GM12875 (cell line): ENCODE measurements around the gene ZNF525.
A peak's percentile ranks its signal among the peaks of the same experiment; 100 is the strongest.
"Not testable (repeated sequence)": the region's sequence is repeated elsewhere in the genome, so short reads cannot be mapped to it uniquely, and the experiment has no call there.

Experiments used
- H3K4me3 ChIP-seq: one replicate; pipeline ENCODE4 v1.5.1; 2011; ENCODE audit warnings: low read depth, low read length, control low read depth
- TF ChIP-seq, protein P1 (sequence below): IDR thresholded peaks from 2 replicates; pipeline ENCODE4 v1.5.1; 2011; ENCODE audit warnings: low read depth, mild to moderate bottlenecking, control low read depth, inconsistent platforms, low read length, moderate library complexity, borderline replicate concordance; ENCODE audit not compliant: insufficient read depth

The ZNF525 gene

DNA sequence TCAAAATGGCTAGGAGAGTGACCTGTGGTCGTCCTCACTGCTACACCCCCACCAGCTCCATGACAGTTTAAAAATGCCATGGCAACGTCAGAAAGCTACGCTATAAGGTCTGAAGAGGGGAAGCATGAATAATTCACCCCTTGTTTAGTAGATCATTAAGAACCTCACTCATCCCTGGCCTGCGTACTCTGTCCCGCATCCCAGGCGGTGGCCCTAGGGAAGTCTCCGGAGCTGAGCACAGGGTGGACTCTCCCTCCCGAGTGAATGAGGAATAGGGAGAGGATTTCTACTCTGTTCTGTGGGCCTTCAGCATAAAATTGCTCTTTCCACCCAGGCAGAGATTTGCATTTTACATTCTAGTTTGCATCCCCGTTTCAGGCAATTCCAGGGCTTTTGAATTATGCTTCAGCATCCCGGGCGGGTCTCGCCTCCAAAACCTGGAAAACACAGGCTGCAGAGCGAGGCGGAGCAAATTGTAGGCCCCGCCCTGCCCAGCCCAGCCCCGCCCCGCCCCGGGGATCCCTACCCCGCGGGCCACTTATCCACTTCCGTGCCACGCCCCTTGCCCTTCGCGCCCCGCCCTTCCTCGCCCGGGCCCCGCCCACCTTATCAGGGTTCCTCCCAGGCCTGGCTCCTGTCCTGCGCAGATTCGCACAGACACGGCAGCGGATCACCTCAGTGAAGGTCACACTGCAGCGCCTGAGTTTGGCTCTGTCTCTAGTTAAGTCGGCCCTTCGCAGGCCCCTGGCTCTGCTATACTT lies 7.5 kb upstream of the ZNF525 start:
- no peak overlapping the region for H3K4me3 ChIP-seq
- TF ChIP-seq, protein P1, sequence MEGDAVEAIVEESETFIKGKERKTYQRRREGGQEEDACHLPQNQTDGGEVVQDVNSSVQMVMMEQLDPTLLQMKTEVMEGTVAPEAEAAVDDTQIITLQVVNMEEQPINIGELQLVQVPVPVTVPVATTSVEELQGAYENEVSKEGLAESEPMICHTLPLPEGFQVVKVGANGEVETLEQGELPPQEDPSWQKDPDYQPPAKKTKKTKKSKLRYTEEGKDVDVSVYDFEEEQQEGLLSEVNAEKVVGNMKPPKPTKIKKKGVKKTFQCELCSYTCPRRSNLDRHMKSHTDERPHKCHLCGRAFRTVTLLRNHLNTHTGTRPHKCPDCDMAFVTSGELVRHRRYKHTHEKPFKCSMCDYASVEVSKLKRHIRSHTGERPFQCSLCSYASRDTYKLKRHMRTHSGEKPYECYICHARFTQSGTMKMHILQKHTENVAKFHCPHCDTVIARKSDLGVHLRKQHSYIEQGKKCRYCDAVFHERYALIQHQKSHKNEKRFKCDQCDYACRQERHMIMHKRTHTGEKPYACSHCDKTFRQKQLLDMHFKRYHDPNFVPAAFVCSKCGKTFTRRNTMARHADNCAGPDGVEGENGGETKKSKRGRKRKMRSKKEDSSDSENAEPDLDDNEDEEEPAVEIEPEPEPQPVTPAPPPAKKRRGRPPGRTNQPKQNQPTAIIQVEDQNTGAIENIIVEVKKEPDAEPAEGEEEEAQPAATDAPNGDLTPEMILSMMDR = no peak

DNA sequence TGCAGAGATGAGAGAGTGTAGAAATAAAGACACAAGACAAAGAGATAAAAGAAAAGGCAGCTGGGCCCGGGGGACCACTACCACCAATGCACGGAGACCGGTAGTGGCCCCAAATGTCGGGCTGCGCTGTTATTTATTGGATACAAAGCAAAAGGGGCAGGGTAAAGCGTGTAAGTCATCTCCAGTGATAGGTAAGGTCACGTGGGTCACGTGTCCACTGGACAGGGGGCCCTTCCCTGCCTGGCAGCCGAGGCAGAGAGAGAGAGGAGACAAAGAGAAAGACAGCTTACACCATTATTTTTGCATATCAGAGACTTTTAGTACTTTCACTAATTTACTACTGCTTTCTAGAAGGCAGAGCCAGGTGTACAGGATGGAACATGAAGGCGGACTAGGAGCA lies 5.4 kb upstream of the ZNF525 start:
- not testable (repeated sequence) for H3K4me3 ChIP-seq

DNA sequence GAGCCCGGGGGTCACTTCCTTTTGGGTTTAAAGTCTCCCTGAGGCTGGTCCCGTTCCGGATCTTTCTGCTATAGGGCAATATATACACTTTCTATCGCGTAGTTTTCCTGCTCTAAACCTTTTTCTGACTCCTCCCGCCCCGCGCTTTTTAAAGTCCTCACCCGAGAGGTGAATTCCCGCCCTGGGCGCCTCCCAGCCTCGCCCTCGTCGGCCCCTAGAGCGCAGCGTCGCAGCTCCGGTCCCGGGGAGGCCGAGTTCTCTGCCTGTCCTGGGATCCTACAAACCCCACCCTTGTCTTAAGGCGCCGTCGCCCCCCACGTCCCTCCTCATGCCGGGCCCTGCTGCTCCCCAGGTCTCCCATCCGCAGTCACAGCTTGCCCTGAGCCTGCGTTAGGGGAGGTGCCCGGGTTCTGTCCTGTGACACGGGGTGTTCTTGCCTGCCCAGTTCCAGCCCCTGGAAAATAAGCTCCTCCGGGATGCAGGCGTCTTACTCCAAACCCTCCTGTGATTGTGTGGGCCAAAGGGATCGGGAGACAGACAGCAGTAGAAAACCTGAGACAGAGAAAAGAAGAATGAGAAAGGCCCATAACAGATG lies 491 bp downstream of the ZNF525 start:
- H3K4me3 ChIP-seq = peak overlapping the region; percentile 74

DNA sequence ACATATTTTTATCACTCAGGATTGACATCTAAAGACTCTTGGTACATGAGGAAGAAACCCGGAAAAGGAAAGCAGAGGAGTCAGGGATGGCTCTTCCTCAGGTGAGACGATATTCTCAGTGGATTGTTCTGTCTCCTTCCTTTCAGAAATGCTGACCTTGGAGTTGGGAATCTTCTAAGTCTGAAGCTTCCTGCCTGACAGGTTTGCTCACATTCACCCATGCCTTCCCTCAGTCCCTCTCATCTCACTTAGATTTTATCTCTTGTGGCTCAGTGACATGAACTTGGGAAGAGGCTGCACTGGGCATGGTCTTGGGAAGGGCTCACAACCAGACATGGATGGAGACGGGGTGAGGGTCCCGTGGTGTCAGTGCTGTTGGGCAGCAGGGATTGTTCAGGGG lies 6.7 kb downstream of the ZNF525 start:
- H3K4me3 ChIP-seq = no peak overlapping the region
- TF ChIP-seq, protein P1 = no peak

More for the DNA sequence above, 491 bp downstream of the ZNF525 start:
- TF ChIP-seq, protein P1 = no peak

DNA sequence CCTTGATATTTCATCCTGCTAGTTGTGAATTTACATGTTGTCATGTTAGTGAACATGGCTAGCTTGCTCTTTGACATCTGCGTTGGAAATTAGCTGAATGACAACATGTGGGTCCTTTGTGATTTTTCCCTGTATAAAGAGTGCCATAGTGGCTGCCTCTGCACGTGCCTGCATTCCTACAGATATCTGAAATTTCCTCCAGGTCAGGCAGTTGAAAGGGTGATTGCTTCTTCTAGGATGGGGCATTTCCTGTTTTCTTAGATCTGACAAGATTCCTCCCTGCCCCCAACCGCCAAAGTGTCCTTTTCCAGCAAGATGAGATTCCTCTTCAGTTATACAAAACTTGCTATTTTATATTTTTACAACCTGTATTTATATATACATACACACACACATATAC lies 8.8 kb downstream of the ZNF525 start:
- no peak overlapping the region for H3K4me3 ChIP-seq
- TF ChIP-seq, protein P1 = no peak

DNA sequence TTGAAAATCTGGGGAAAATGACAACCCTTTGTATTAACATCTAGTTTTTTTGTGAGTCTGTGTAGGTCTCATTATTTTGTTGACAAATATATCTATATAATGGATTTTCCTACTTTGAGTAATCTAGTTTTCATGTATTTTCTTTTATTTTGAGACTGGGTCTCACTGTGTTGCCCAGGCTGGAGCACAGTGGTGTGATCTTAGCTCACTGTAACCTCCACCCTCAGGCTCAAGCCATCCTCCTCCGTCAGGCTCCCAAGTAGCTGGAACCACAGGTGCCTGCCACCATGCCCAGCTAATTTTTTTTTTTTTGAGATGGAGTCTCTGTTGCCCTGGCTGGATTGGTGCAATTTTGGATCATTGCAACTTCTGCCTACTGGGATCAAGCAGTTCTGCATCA lies 9.2 kb downstream of the ZNF525 start:
- no peak overlapping the region for H3K4me3 ChIP-seq
- TF ChIP-seq, protein P1 = no peak

DNA sequence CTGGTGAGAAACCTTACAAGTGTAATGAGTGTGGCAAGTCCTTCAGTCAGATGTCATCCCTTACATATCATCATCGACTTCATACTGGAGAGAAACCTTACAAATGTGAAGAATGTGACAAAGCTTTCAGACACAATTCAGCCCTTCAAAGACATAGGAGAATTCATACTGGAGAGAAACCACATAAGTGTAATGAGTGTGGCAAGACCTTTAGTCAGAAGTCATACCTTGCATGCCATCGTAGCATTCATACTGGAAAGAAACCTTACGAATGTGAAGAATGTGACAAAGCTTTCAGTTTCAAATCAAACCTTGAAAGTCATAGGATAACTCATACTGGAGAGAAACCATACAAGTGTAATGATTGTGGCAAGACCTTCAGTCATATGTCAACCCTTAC lies 15.9 kb downstream of the ZNF525 start:
- TF ChIP-seq, protein P1 = no peak

DNA sequence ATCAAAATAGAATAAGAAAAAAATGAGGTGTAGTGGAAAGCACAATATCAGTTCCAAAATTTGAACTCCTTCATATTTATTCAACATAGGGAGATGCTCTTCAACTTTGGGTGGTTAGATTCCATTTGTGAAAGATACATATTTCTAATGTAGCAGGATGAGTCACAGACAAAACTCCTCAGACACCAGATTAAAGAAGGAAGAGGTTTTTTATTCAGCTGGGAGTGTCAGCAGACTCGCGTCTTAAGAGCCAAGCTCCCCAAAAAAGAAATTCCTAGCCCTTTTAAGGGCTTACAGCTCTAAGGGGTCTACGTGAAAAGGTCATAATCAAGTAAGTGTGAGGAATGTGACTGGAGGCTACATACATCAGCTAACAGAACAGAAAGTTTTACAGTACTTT lies 22.7 kb downstream of the ZNF525 start:
- no peak overlapping the region for H3K4me3 ChIP-seq
- TF ChIP-seq, protein P1 = no peak

More for the DNA sequence above, 15.9 kb downstream of the ZNF525 start:
- H3K4me3 ChIP-seq = no peak overlapping the region
